GM13976 (cell line): ENCODE data around the gene DOCK11.

Source experiments
- DNase-seq: peaks from one replicate; pipeline ENCODE4 v3.0.0; 2012; ENCODE audit warnings: low spot score
- in situ Hi-C: fragments of 300-500 bp; cut with MboI; formaldehyde crosslinking; loops from one replicate; pipeline ENCODE4 v1.12.0; 2022; ENCODE audit warnings: low sequenced_read_pairs, mixed read lengths, inconsistent platforms; ENCODE audit not compliant: unreplicated experiment
- TF ChIP-seq, protein P1 (sequence below): IDR thresholded peaks from 2 replicates; pipeline ENCODE4 v1.5.1; 2012; ENCODE audit warnings: borderline replicate concordance, mild to moderate bottlenecking; ENCODE audit not compliant: insufficient read depth; ENCODE audit errors: extremely low read depth, missing control alignments, control extremely low read depth

DOCK11 gene

DNA sequence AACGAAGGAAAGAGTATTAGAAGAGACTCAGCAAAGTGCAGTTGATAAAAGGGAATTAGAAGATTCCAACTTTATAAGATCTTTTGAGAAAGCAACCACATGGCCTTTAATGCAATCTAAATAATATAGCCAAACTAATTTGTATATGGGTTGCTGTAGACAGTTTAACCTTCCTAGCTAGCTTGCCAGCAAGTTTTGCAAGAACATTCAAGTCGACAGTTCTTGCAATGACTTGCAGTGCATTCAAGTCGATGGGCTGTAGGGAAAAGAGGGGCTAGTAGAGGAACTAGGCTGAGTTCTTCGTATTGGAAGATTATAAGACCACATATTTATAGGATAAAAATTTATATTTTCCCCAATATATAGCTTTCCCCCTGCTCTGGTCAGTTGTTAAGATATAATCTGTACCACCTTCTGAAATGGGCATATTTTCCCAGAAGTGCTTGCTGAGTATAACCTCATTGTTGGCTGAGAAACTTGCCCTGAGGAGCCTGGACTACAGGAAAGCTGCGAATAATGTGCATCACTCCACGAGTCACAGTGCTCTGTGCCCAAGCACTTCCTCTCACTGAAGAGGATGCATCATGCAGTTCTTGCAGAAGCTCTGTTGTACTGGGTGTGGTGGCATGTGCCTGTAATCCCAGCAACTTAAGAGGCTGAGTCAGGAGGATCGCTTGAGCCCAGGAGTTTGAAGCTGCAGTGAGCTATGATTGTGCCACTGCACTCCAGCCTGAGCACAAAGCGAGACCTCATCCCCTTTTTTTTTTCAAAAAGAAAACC lies 56.7 kb downstream of the DOCK11 start:
- TF ChIP-seq, protein P1, sequence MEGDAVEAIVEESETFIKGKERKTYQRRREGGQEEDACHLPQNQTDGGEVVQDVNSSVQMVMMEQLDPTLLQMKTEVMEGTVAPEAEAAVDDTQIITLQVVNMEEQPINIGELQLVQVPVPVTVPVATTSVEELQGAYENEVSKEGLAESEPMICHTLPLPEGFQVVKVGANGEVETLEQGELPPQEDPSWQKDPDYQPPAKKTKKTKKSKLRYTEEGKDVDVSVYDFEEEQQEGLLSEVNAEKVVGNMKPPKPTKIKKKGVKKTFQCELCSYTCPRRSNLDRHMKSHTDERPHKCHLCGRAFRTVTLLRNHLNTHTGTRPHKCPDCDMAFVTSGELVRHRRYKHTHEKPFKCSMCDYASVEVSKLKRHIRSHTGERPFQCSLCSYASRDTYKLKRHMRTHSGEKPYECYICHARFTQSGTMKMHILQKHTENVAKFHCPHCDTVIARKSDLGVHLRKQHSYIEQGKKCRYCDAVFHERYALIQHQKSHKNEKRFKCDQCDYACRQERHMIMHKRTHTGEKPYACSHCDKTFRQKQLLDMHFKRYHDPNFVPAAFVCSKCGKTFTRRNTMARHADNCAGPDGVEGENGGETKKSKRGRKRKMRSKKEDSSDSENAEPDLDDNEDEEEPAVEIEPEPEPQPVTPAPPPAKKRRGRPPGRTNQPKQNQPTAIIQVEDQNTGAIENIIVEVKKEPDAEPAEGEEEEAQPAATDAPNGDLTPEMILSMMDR, result no peak
- no peak for DNase-seq
- in situ Hi-C loops, result no loop called here

DNA sequence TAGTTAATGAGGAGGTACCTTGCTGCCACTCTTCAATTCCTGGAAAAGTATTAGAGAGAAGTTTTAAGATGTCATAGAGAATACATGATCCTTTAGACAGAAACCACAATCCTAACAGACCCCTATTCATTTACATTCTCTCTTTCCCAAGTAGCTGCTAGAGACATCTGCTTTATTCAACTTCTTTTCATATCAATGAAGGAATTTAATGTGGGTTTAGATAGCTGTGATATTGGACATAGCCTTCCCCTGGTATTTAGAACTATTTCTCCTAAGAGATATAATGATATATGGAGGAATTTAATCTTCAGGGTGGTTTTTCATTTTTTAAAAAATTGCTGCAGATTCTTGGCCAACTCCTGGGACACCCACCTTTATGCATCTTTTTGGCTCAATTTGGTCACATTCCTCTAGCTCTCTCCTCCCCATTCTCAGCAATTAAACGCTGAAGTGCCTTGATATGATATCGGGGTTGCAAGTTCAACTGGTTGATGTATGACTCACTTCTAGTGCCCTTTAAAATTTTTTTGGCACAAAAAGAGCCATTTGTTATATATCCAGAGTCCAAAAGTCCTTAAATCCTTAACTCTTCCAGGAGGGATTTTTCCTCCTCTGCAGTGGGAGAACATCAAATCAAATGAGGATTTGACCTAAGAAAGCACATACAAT lies 57.6 kb downstream of the DOCK11 start:
- in situ Hi-C loops, result no loop called here
- no peak for DNase-seq
- TF ChIP-seq, protein P1, result no peak

DNA sequence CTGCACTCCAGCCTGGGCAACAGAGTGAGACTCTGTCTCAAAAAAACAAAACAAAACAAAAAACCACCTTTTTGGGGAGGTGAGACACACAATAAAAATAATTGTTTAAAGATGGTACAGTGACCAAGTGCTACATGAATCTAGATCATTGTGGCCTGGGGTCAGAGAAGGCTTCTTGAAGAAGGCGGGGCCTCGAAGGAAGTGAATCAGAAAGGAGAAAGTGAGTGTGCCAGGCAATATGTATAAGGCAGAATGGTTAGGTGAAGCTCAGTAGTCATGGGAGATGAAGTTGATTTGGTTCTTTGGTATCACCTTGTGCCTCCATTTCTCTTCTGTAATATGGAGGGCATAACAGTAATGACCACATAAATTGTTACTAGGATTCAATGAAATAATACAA lies 58.9 kb downstream of the DOCK11 start:
- TF ChIP-seq, protein P1, result no peak
- no peak for DNase-seq
- in situ Hi-C loops, result no loop called here

DNA sequence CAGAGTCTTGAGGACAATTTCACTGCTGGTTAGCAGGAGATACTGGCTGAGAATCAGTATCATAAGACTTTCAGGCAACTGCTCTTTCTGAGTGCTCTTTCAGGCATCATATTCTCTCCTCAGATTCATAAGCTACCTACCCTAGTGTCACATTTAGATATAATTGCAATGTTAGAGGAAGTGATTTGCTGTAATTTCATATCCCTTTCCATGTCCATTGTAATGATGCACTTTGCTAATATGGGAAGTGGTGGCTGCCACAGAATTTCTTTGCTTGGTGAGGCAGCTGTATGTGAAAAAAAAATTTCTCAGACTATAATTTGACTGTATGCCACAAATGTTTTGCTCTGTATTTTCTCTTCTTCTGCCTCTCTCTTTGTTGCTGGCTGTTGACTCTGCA lies 63.3 kb downstream of the DOCK11 start:
- DNase-seq, result no peak
- TF ChIP-seq, protein P1, result no peak
- in situ Hi-C loops, result no loop called here

DNA sequence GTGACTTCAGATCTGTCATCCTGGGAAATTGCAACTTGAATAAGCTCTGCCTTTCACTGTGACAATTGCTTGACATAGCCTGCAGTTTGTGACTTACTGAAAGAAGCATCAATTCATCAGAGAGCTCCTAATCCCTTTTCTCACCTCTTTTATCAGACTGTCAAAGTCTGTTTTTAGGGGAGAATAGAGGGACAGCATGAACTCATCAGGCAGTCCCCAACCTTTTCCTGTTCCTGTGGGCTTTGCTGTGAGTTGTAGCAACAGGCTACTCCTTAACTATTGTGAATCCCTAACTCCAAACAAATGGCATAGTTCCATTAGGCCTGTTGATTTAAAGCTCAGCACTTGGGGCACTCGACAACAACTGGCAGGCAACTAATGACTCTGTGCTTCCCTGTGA lies 64.9 kb downstream of the DOCK11 start:
- DNase-seq, result no peak
- TF ChIP-seq, protein P1, result no peak
- in situ Hi-C loops, result no loop called here

DNA sequence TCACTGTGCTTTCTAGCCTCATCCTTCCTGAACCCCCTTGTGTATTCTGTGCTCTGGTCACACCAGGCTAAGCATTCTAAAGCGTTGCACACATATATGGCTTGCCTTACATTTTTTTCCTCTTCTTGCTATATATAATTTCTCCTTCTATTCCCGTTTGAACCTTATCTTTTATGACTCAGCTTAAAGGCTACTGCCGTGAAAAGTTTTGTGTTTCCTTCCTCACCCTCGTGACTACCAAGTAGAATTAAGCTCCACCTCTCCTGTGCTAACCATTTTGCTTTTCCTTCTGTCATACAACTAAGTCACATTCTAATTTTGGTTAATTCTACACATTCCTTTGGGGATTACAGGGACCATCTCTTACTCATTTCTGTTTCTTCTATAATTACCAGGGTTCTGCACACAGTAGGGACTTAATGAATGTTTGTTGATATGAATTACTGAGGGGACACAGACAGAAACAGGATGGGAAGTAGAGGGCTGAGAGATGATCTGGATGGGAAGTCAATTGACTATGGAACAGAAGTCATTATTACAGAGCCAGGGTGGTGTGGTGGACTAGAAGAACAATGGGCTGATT lies 67.1 kb downstream of the DOCK11 start:
- in situ Hi-C loops, result no loop called here
- DNase-seq, result no peak
- TF ChIP-seq, protein P1, result no peak
